Measurements from ENCODE around the gene DGLUCY.
"Not testable (repeated sequence)": the region's sequence is repeated elsewhere in the genome, so short reads cannot be mapped to it uniquely, and the experiment has no call there.

The DGLUCY gene

GRCh38 chr14:91113829-91114078 is at the start of gene DGLUCY:
DGLUCY (plus strand) TSS chr14:91114073; CDS start chr14:91160295, 46,222 bp downstream.
- DNase-seq, result no peak

GRCh38 chr14:91065266-91065665 is 48.6 kb upstream of the DGLUCY start:
- no peak for DNase-seq

- DNase-seq, result no peak
Observed at GRCh38 chr14:91067186-91067585, 46.7 kb upstream of the DGLUCY start.

- no peak for DNase-seq
Observed at GRCh38 chr14:91068642-91069041, 45.2 kb upstream of the DGLUCY start.

- DNase-seq, result no peak
Observed at GRCh38 chr14:91070572-91070971, 43.3 kb upstream of the DGLUCY start.

GRCh38 chr14:91075553-91075952 is 38.3 kb upstream of the DGLUCY start:
- no peak for DNase-seq

GRCh38 chr14:91078095-91078737 is 35.7 kb upstream of the DGLUCY start:
- DNase-seq, result no peak

GRCh38 chr14:91080071-91080470 is 33.8 kb upstream of the DGLUCY start:
- DNase-seq, result no peak

- no peak for DNase-seq
Observed at GRCh38 chr14:91082282-91082681, 31.6 kb upstream of the DGLUCY start.

- DNase-seq, result no peak
Observed at GRCh38 chr14:91084516-91084915, 29.4 kb upstream of the DGLUCY start.

GRCh38 chr14:91087470-91087869 is 26.4 kb upstream of the DGLUCY start:
- not testable (repeated sequence) for DNase-seq

GRCh38 chr14:91088585-91089235 is 25.2 kb upstream of the DGLUCY start:
- no peak for DNase-seq

- DNase-seq, result peak; percentile 38
Observed at GRCh38 chr14:91089958-91090535, 23.8 kb upstream of the DGLUCY start.

GRCh38 chr14:91090743-91091142 is 23.1 kb upstream of the DGLUCY start:
- DNase-seq, result no peak

- DNase-seq, result no peak
Observed at GRCh38 chr14:91092073-91092472, 21.8 kb upstream of the DGLUCY start.

GRCh38 chr14:91093743-91094472 is 20.0 kb upstream of the DGLUCY start:
- DNase-seq, result not testable (repeated sequence)

- DNase-seq, result no peak
Observed at GRCh38 chr14:91094772-91095171, 19.1 kb upstream of the DGLUCY start.

GRCh38 chr14:91095178-91095577 is 18.7 kb upstream of the DGLUCY start:
- DNase-seq, result no peak

GRCh38 chr14:91097657-91098056 is 16.2 kb upstream of the DGLUCY start:
- DNase-seq, result not testable (repeated sequence)

GRCh38 chr14:91098591-91098990 is 15.3 kb upstream of the DGLUCY start:
- no peak for DNase-seq

GRCh38 chr14:91100102-91100501 is 13.8 kb upstream of the DGLUCY start:
- DNase-seq, result no peak

- DNase-seq, result no peak
Observed at GRCh38 chr14:91103116-91103515, 10.8 kb upstream of the DGLUCY start.

GRCh38 chr14:91108941-91109611 is 4.8 kb upstream of the DGLUCY start:
- DNase-seq, result peak; percentile 15
